NK-92 (cell line): ENCODE data around the gene TOP3B.

ENCODE experiments used
- DNase-seq: peaks from one replicate; lab custom pipeline; 2025; ENCODE audit not compliant: unreplicated experiment; lab: John Stamatoyannopoulos, UW

TOP3B gene

DNA sequence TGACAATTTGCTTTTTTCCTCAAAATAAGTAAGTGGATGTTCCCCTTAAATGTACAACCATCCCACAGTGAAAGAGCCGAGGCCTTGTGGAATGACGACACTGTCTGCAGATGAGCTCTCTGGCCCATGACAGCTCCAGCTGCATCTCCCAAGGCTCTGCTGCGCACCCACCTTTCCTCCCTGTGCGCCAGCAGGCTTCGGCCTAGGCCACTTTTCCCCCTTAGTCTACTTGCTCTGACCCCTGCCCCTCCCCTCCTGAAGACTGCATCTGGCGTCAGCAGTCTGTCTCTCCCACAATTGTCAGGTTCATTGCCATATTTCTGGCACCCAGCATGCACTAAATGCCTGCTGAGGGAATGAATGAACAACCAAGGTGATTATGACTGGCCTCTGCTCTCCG, 2.0 kb downstream of the TOP3B start:
- no peak for DNase-seq

DNA sequence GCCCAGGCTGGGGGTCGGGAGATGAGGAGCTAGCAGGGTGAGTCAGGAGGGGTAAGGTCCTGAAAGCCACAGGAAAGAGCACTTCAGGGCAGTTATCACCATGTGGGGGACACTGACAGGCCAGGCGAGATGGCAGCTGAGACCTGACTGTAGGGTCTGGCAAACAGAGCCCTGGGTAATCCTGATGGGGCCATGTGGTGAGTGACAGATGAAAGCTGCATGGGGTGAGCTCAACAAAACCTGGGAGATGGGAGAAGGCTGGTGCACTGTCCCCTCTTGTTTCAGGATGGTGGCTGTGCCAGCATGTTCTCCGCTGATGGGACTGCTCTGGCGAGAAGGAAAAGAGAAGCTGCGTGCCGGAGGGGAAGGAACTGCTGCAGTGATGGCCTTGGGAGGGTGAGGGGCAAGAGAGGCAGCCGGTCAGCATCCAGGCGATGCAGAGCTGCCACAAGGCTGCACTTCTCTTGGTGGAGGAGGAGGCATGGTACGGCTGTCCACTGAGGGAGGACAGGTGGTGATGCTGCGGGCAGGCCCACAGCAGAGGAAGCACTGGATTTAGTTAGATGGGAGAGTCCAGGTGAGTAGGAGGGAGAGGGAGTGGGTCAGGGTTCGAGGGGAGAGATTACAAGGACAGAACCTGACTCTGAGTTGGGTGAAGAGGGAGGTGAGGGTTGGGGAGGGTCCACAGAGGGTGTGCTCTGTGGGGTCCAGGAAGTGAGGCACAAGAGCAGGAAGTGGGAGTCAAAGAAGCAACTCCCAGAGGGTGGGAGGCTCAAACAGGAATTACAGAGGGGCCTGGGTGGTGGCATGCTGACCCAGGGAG, 3.8 kb downstream of the TOP3B start:
- no peak for DNase-seq

DNA sequence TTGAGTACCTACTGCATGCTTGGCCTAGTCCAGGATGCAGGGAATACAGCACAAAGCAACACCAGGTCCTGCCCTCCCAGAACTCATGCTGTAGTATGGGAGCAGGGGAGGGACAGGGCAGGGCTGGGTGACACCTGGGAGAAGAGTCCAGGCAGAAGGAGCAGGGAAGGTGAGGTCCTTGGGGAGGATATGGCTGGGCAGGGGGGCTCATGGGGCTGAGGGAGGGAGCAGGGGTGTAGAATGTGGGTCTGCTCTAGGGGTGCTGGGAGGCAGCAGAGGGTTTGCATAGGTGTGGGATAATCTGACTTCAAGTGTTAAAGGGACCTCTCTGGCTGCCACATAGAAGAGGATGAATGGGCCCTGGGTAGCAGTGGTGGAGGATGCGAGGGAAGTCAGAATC, 4.8 kb downstream of the TOP3B start:
- DNase-seq = no peak

DNA sequence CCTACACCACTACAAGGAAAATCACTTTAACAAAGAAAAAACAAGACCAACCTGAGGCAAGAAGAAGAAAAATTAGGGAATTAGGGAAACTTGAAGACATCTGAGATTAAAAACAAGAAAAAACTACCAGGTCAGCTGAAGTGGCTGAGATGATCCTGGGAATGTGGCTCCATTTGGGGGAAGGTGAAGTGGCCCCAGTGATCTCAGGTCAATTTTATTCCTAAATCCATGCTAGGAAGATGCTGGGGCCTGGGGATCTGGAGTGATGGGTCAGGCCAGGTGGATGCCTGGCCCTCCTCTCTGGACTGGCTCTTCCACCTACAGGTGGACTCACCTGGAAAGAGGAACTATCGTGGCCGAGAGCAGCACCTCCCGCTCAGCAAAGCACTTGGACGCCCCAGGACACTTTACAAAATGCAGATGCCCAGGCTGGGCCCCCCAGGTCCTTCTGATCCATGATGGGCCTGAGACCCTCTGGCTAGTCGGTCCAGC, 6.7 kb downstream of the TOP3B start:
- no peak for DNase-seq

DNA sequence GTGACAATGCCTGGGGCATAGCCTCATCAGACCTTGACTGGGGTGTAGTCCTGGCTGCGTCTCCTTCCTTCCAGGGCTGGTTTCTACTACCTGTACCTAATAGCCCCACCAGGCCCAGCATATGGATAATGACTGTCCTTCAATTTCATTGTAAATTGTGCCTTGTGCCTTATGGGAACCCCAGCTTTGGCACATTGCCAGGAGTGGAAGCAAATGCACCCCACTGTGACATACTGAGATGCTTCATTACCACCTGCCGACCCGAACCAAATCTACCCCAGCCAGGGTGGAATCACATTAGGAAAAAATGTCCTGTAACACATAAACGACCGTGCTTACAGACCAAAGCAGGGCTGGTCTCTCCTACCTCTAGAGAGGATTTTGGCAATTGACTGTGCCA, 7.3 kb downstream of the TOP3B start:
- no peak for DNase-seq

DNA sequence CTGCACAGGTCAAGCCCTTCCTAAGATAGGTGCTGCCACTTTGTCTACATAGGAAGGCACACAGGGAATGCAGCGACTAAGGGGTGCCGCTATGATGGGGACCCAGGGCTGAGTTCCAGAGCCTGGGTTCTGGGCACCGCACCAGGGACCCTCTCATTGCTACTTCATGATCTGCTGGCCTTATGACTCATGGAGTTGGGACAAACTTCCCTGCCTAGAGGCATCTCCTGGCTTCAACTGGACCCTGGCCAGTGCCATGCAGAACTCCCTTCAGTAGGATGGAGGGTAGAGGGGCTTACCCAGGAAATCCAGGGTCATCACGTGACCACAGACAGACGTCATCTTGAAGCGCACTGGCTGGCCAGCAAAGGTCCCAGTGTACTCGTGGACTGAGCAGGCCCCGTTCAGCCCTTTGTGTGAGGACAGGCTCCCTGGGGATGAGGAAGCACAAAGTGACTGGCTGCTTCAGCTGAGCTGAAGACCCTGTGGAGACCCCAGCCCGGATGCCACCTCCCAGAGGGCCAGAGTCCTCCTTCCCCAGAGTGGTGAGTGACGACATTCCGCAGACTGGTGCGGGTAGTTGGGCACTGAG, 8.4 kb downstream of the TOP3B start:
- DNase-seq = no peak

DNA sequence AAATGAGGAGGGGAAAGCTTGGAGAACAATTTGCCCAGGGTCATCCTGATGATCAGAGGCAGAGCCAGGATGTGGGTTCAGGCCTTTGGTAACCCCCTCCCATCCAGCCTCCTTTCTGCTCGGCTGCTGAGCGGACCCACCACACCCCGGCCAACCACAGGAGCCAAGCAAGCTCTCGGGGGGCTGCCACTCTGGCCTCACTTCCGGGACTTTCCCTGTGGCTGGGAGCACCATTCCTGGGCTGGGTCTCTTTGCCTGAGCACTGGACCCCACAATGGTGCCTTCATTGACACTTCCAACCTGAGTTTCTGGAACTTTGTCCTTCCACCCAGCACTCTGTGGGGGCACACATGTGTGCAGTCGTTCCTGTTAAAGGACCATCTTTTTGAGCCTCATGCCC, 9.8 kb downstream of the TOP3B start:
- DNase-seq = no peak

DNA sequence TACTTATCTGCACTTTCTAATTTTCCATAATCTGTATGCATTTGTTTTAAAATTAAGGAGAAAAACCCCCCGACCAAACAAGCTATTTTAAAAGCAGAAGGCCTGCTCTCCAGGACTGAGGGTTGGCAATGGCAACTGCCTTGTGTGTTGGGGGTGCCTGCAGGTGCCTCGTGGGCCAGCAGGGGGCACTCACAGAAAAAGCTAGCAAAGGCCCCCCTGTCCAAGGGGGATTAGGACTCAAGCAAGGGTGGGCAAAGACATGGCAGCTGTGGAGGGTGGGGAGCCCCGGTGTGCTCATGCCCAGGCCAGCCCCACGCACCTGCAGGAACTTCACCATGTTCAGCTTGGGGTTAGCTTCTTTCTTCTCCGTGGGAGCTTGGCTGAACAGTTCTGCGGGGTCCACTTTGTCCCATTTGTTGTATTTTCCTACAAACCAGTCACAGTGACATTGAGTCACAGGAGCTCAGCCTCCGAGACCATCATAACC, 10.3 kb downstream of the TOP3B start:
- DNase-seq = no peak

DNA sequence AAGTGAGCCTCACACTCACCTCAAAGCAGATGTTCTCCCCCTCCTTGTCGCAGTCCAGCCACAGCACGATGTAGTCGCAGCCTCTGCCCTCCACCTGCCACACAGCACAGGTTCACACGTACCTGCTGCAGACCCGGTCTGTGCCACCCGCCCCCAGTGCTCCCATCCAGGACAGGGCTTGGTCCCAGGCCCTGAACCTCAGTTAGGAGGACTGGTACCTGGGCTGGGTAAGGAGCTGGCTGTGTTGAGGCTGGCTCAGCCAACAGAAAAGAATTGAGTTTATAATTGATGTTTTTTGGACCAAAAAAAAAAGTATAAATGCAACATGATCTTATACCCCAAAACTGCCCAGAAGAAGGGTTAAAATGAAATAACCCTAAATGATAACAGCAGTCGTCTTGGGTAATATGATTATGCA, 10.7 kb downstream of the TOP3B start:
- no peak for DNase-seq

DNA sequence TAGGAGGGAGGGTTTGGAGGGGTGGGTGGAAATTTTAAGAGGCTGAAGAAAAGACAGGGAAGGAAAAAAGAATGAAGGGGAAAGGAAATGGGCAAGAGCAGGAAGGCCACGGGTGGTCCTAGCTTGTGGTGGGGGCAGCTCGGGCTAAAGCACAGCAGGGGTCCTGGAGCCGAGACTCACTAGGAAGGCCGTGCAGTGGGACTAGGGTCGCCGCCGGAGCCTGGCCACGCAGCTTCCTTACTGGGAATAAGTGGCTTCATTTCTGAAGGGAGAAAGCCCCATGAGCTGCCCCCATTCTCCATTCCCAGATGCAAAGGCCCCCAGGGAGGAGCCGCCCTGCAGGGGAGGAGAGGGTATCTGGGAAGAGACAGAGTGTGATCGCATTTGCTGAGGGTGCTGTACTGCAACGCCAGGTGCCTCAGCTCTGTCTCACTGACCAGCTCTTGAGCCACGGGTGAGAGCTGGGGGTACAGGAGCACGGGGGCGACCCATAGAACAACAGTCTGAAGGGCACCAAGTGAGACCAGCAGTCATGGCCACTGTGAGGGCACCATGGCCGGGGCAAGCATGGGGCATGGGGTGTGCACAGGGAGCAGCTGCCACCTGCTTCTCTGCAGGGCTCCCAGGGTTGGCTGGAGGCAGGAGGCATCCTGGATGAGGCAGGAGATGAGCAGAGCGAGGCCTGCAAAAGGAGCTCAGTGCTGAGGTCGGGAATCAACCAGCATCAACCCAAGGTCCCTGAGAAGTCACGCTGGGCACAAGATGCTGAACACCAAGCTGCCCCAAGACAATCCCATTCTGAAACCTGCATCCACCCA, 11.6 kb downstream of the TOP3B start:
- no peak for DNase-seq

DNA sequence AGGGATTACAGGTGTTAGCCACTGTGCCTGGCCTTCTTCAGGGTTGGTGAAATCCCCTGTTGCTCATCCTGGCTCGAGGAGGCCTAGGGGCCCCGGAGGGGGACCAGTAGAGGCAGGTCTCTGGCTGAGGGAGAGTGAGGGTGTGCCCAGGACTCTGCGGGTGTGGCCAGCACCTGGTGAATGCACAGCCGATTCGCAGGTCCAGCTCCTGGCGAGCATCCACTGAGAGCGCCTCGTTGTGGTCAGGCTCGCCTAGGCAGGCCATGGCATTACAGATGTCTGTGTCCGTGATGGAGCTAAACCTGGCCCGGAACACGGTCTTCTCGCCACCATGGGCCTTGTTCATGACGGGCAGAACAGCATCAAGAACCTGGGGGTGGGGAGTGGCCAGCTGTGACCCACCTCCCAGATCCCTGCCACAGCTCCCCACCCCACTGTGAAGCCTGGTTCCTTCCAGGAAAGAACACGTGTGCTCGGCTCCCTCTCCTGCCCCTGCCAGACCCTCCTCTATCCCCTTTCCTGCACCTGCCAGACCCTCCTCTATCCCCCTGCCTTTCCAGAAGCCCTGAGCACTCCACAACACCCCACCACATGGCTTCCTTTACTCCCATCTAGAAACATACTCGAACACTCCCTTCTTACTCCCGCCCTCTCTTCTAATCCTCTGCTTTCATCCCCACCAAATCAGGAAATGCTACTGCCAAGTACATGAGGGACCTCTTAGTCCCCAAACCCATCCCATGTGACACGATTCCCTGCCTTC, 12.4 kb downstream of the TOP3B start:
- no peak for DNase-seq

DNA sequence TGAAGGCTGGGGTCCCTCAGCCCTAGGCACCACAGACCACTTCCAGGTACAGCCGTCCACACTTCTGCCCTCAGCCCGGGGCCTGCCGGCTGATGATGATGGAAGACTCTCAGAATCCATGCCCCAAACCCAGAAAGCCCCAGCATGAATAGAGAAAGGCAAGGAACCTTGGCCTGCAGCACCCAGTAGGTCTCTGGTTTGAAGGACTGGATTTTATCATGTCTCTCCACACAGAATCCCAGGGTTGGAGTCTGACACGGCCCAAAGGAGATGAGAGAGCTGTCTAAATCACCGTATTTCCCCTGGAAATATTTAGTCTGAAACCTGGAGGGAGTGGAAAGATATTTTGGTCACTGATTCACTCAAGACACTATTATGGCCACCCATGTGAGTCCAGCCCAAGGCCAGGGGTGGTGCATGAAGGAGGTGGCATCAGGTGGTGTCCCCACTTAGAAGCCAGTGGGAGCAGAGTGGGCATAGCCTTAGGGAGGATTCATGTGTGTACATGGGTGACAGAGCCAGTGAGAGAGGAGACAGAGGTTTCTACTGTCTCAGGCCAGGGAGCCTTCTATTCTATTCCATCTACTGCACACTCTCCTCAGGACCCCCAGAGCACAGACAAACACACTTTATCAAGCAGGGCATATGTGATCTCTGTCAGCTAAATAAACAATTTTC, 14.0 kb downstream of the TOP3B start:
- DNase-seq = no peak

DNA sequence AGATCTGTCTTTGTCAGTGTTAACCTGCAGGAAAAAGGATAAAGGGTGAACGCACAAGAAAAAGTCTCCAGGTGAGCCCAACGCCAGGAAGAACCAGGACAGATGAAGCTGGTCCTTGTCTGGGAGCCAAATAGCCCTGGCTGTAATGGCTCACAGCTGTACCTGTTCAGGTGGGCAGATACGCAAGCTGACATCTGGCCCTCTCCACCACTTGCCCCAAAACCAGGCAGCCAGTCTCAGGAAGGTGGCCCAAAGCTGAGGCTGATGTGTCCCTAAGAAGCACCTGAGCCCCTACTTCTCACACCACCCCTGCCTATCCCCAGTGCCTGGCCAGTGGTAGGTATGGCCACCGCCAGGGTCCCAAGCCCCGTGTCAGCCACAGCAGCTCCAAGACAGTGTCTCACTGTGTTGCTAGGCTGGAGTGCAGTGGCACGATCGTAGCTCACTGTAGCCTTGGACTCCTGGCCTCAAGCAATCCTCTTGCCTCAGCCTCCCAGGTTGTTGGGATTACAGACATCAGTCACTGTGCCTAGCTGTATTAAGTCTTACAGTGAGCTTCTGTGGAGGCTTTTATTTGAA, 14.8 kb downstream of the TOP3B start:
- DNase-seq = no peak

DNA sequence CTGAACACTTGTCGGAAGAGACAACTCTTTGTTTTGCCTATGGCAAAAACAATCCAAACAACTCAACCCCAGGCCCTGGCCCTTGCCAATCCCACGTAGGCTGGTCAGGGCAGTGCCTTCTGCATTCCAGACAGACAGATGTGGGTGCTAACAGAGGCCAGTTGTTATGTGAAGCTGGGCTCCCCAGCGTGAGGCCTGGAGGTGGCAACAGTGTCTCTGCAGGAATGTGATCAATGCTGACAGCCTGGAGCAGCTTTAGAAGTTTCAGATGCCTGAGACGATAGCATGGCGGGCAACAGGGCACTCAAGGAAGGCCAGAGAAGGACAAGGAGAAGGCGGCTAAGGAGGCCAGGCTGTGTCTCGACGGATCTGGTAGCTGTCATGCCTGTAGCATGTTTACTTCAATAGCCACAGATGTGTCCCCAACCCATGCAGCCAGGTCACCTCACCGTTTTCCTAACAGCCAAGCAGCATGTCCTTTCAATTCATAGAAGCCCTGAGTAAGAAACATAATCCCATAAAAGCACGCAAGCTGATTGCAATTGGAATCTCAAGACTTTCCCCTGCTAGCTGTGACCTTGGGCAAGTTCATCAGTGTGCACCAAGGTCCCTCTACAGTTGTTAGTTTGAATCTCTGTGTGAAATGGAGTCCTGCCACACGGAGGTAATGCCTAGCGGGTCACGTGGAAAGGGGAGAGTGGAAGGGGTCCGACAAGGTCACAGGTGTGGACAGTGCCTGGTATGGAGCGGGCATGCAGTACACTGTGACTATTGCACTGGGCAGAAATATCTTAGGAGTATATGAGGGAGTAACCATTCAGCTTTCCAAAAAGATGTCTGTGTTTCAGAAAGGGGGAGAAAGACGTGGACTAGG, 15.7 kb downstream of the TOP3B start:
- DNase-seq = no peak

DNA sequence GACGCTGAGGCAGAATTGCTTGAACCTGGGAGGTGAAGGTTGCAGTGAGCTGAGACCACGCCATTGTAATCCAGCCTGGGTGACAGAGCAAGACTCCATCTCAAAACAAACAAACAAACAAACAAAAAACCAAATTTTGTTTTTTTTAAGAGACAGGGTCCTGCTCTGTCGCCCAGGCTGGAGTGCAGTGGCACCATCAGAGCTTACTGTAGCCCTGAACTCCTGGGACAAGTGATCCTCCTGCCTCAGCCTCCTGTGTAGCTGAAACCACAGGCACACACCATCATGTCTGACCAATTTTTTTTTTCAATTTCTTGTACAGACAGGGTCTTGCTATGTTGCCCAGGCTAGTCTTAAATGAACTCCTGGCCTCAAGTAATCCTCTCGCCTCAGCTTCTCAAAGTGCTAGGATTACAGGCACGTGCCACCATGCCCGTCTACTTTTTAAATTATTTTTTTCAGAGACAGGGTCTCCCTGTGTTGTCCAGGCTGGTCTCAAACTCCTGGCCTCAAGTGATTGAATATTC, 16.8 kb downstream of the TOP3B start:
- no peak for DNase-seq

DNA sequence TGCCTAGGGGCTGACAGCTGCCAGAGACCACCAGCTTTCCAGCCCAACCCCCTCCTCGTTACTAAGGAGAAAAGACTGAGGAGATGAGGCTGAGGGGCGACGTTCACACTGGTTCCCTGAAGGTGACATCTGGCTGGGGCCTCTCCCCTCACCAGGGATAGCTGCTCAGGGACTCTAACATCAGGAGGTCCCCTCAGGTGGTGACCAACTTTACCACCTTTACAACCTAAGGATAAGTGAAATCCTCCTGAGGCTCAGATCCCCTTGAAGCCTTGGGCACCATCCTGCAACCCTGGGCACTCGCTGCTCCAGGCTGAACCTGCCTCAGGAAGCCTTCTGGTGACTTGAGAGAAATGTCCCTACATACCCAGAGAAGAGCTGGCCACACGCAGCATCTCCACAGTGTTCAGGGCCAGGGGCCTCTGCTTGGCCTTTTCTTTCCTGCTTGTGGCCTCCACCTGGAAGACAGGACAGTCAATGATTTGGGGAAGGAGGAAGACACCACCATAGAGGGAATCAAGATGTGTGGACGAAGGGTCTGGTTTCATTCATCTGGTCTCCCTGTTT, 17.6 kb downstream of the TOP3B start:
- no peak for DNase-seq

DNA sequence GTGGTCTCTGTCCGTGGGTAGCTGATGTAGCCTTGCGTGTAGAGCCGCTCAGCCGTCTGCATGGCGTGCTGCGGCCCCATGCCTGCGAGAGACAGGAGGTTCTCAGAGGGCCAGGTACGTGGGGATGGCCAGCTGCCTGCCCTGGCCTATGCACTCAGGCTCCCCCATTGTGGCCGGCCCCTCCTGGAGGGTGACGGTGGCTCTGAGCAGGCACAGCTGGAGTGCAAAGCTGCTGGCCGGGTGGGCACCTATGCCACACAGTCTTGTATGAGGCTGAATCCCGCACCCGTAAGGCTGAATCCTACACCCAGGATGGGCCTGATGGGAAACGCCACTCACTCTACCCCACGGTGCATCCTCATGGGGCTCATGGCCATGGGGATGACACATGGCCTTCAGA, 18.4 kb downstream of the TOP3B start:
- no peak for DNase-seq

DNA sequence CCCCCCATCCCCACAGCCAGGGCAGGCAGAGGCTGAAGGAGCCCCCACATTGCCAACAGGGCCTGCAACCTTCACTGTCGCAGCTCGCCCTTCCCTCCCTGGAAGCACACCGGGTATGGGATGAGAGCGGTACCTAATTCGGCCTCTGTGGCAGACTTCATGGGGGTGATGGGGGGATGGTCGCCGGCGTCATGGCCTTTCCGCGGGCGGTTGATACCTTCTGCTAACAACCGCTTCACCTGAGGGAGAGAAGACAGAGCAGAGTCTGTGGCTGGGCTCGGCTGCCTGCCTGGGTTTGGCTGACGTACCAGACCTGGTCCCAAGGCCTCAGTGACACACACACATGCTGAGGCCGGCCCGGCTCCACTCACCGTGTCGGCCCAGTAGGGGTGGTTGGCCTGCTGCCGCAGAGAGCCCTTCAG, 18.8 kb downstream of the TOP3B start:
- DNase-seq = no peak
